Measurements from ENCODE around the gene SYMPK. TPM values are rescaled to one million over a fixed set of nuclear protein-coding genes. Genes with fewer than 3 reads are reported as not detected.

Gene SYMPK
- total and polyA plus RNA-seq, 12 donors = 22.4 to 75.0 (median 33.0) TPM

DNA sequence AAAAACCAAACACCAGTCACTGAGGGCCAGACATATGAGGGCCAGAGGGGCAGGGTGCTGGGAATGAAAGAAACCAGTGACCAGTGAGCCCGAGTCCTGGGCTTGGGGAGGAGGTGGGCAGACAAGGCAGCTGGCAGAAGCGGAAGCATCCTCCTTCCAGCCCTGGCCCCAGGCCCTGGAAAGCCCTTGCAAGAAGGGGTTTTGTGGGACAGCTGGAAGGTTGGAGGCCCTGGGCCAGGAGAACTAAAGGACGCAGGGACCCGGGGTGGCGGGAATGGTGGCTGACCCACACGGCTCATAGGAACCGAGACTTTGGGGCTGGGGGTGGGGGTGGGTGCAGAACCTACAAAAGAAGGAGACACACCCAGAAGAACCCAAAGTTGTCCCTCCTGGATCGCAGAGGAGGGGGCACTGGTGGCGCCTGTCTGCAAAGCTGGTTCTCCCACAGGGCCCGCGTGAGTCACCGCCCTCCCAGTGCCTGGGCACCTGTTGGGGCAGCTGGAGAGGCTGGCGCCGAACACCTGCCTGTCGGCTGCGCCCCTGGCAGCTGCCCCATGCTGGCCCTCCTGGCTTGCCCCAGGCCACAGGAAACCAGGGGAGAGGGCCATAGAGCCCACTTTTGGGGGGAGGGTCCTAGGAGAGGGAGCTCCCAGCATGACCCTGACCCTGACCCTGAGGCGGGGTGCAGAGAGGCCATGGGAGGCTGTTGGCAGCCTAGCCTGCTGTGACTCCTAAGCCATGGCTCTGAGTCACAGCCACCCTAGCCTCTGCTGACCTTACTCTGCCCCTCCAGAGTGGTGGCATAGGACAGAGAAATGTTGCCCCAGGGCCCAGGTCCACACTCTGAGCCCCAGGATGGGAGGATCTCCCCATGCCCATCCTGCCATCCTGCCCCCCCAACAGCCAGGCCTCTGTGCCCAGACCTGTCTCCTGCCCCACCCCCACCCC is 81.5 kb downstream of the SYMPK start:
- H3K4me3 ChIP-seq = peak overlapping the region; percentile 49 to 87 (median 69)
- TF ChIP-seq, protein P1, sequence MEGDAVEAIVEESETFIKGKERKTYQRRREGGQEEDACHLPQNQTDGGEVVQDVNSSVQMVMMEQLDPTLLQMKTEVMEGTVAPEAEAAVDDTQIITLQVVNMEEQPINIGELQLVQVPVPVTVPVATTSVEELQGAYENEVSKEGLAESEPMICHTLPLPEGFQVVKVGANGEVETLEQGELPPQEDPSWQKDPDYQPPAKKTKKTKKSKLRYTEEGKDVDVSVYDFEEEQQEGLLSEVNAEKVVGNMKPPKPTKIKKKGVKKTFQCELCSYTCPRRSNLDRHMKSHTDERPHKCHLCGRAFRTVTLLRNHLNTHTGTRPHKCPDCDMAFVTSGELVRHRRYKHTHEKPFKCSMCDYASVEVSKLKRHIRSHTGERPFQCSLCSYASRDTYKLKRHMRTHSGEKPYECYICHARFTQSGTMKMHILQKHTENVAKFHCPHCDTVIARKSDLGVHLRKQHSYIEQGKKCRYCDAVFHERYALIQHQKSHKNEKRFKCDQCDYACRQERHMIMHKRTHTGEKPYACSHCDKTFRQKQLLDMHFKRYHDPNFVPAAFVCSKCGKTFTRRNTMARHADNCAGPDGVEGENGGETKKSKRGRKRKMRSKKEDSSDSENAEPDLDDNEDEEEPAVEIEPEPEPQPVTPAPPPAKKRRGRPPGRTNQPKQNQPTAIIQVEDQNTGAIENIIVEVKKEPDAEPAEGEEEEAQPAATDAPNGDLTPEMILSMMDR (IDR thresholded peaks at IDR 0.05) = no peak
- H3K27me3 ChIP-seq = peaks cover 0 to 100% (median 0%) of the 10 kb centered on the region in 7 donors
- 27 to 36% methylated on average over 17 of the region's 17 CpGs for WGBS, 2 donors
- peaks cover 26 to 74% (median 56%) of the 10 kb centered on the region in 9 donors for H3K4me1 ChIP-seq
- intact Hi-C loops (cut with DNase I) = no loop called here
- ATAC-seq = peak in 6 of 8 donors; percentile 2 to 25 (median 14)
- DNase-seq = peak in 1 of 2 donors; percentile 44
- H3K27ac ChIP-seq = peak overlapping the region; percentile 79 to 96 (median 91)
- peaks cover 0 to 50% (median 34%) of the 10 kb centered on the region in 9 donors for H3K36me3 ChIP-seq
- no peaks in the 10 kb centered on the region for H3K9me3 ChIP-seq

DNA sequence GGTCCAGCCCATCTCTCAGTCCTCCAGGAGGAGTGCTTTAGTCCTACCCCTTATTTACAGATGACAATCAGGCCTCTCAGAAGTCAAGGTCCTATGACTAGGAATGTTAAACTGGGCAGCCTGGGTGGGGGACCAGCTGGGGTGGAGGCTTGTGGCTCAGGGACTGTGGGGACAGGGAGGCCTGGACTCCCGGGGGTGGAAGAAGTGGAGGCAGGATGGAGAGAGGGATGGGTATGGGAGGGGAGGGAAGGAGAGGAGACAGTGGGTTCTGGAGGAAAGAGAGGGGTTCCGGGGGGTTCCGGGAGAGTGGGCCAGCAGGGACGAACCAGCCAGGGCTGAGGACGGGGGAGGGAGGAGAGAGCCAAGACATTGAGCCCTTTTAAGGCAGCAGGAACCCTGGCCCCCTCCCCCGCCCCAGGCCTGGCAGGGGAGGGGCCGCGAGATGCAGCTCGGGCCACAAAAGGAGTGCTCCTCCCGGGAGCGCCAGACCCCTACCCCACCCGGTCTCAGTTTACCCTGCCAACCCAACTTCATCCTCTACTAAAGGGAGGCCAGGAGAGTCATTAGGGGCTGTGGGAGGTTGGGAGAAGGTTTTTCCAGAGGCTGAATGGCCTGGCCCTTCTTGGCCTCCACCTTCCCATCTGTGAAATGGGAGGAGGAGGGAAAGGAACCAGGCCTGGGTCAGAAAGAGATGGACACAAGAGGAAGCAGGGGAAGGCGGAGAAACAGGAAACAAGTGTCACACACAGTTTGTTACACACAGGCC is 82.3 kb downstream of the SYMPK start:
- DNase-seq (no peak), ATAC-seq (no peak)
- intact Hi-C loops (cut with DNase I) = no loop called here
- TF ChIP-seq, protein P1 (IDR thresholded peaks at IDR 0.05) = no peak
- Histone ChIP-seq H3K4me3 (peak overlapping the region; percentile 49 to 87 (median 69)), H3K36me3 (peaks cover 0 to 44% (median 27%) of the 10 kb centered on the region in 9 donors), H3K27me3 (peaks cover 0 to 94% (median 0%) of the 10 kb centered on the region in 7 donors), H3K4me1 (peaks cover 24 to 65% (median 54%) of the 10 kb centered on the region in 9 donors), H3K27ac (peak overlapping the region in 9 of 10 donors; percentile 14 to 96 (median 93)), H3K9me3 (no peaks in the 10 kb centered on the region)
- WGBS, 2 donors = 23 to 34% methylated on average over 11 to 13 of the region's 13 CpGs

- no peak for ATAC-seq
- no peak for DNase-seq
- peak overlapping the region in 6 of 10 donors; percentile 23 to 96 (median 68) for H3K27ac ChIP-seq
- 47 to 63% methylated on average over 4 of the region's 4 CpGs for WGBS, 2 donors
- H3K4me3 ChIP-seq = peak overlapping the region in 9 of 10 donors; percentile 49 to 87 (median 70)
- H3K4me1 ChIP-seq = peaks cover 24 to 60% (median 49%) of the 10 kb centered on the region in 9 donors
- TF ChIP-seq, protein P1 (IDR thresholded peaks at IDR 0.05) = no peak
- H3K9me3 ChIP-seq = no peaks in the 10 kb centered on the region
- intact Hi-C loops (cut with DNase I) = no loop called here
- H3K36me3 ChIP-seq = peaks cover 0 to 40% (median 24%) of the 10 kb centered on the region in 9 donors
- peaks cover 0 to 90% (median 0%) of the 10 kb centered on the region in 7 donors for H3K27me3 ChIP-seq
Measured at GRCh38 chr19:45780146-45780447, 82.8 kb downstream of the SYMPK start.
